Neural cell (in vitro differentiated cells): ENCODE measurements around the gene ANKRD29. TPM values are rescaled to one million over a fixed set of nuclear protein-coding genes. Genes with fewer than 3 reads are reported as not detected.

ENCODE experiments used
- H2AFZ ChIP-seq: fragments of 200-600, 300-800 bp; sonication (generic), shearing (Covaris generic); 2 replicates; pipeline ENCODE4 v1.6.0; 2014; ENCODE audit warnings: low read depth, mild to moderate bottlenecking, antibody characterized with exemption, low read length, moderate library complexity
- H3F3A ChIP-seq: fragments of 200-600 bp; shearing (Covaris generic); 2 replicates; pipeline ENCODE4 v1.6.1; 2016; ENCODE audit warnings: mild to moderate bottlenecking, moderate library complexity, mixed read lengths, antibody characterized with exemption, low read length; ENCODE audit not compliant: insufficient read depth, poor library complexity, severe bottlenecking
- H3K27ac ChIP-seq: fragments of 200-600, 300-800 bp; sonication (generic), shearing (Covaris generic); 2 replicates; pipeline ENCODE4 v1.5.1; 2014; ENCODE audit warnings: mild to moderate bottlenecking, low read length, moderate library complexity
- H3K27me3 ChIP-seq: fragments of 300-800, 200-600 bp; sonication (generic), shearing (Covaris generic); 2 replicates; pipeline ENCODE4 v1.6.0; 2014; ENCODE audit warnings: mild to moderate bottlenecking, low read depth, low read length, moderate library complexity; ENCODE audit not compliant: insufficient read depth
- H3K36me3 ChIP-seq: fragments of 300-800, 200-600 bp; sonication (generic), shearing (Covaris generic); 2 replicates; pipeline ENCODE4 v1.5.1; 2014; ENCODE audit warnings: mild to moderate bottlenecking, antibody characterized with exemption, low read length, moderate library complexity; ENCODE audit not compliant: insufficient read depth
- H3K4me2 ChIP-seq: fragments of 300-800, 200-600 bp; sonication (generic), shearing (Covaris generic); 2 replicates; pipeline ENCODE4 v1.6.0; 2014; ENCODE audit warnings: mild to moderate bottlenecking, low read length
- H3K4me3 ChIP-seq: fragments of 300-800, 200-600 bp; sonication (generic), shearing (Covaris generic); 2 replicates; pipeline ENCODE4 v1.5.1; 2014; ENCODE audit warnings: mild to moderate bottlenecking, low read length, moderate library complexity
- H3K79me2 ChIP-seq: fragments of 200-600 bp; shearing (Covaris generic); replicated peaks from 2 replicates; pipeline ENCODE4 v1.6.0; 2014; ENCODE audit warnings: mild to moderate bottlenecking, low read length, moderate library complexity; ENCODE audit not compliant: insufficient read depth
- H3K9ac ChIP-seq: fragments of 300-800, 200-600 bp; sonication (generic), shearing (Covaris generic); 2 replicates; pipeline ENCODE4 v1.6.1; 2016; ENCODE audit warnings: mild to moderate bottlenecking, low read length, mixed read lengths
- H3K9me2 ChIP-seq: fragments of 200-600 bp; shearing (Covaris generic); 2 replicates; pipeline ENCODE4 v1.6.1; 2016; ENCODE audit warnings: mild to moderate bottlenecking, low read length, mixed read lengths; ENCODE audit not compliant: insufficient read depth
- H3K9me3 ChIP-seq: fragments of 200-600, 300-800 bp; sonication (generic), shearing (Covaris generic); 2 replicates; pipeline ENCODE4 v1.6.1; 2016; ENCODE audit warnings: mild to moderate bottlenecking, mixed run types, low read length, moderate library complexity, mixed read lengths
- H4K20me1 ChIP-seq: fragments of 200-600 bp; shearing (Covaris generic); 2 replicates; pipeline ENCODE4 v1.6.1; 2016; ENCODE audit warnings: mild to moderate bottlenecking, mixed run types; ENCODE audit not compliant: insufficient read depth
- CTCF ChIP-seq: fragments of 450-650 bp; IDR thresholded peaks from 2 replicates; pipeline ENCODE4 v1.5.1; 2014; ENCODE audit warnings: antibody characterized with exemption, mild to moderate bottlenecking, moderate library complexity; ENCODE audit not compliant: poor library complexity, severe bottlenecking
- EP300 ChIP-seq: fragments of 450-650 bp; conservative IDR thresholded peaks from 2 replicates; pipeline ENCODE4 v1.6.1; 2014; ENCODE audit warnings: antibody characterized with exemption, mild to moderate bottlenecking, moderate library complexity; ENCODE audit not compliant: poor library complexity, severe bottlenecking
- EZH2 ChIP-seq: fragments of 200-600, 300-800 bp; shearing (Covaris generic), sonication (generic); IDR thresholded peaks from 2 replicates; pipeline ENCODE4 v1.6.1; 2014; ENCODE audit warnings: antibody characterized with exemption, low read length, borderline replicate concordance, mild to moderate bottlenecking; ENCODE audit not compliant: insufficient read depth, poor library complexity, severe bottlenecking
- MXI1 ChIP-seq: fragments of 450-650 bp; conservative IDR thresholded peaks from 2 replicates; pipeline ENCODE4 v1.6.1; 2014; ENCODE audit warnings: antibody characterized with exemption, mild to moderate bottlenecking; ENCODE audit not compliant: poor library complexity, severe bottlenecking
- POLR2AphosphoS5 ChIP-seq: IDR thresholded peaks from 2 replicates; pipeline ENCODE4 v1.6.1; 2012
- RAD21 ChIP-seq: fragments of 450-650 bp; conservative IDR thresholded peaks from 2 replicates; pipeline ENCODE4 v1.6.1; 2014; ENCODE audit warnings: antibody characterized with exemption, mild to moderate bottlenecking, moderate library complexity
- REST ChIP-seq: IDR thresholded peaks from 2 replicates; pipeline ENCODE4 v1.6.1; 2012; ENCODE audit warnings: borderline replicate concordance
- SMC3 ChIP-seq: fragments of 450-650 bp; conservative IDR thresholded peaks from 2 replicates; pipeline ENCODE4 v1.6.1; 2014; ENCODE audit warnings: antibody characterized with exemption, mild to moderate bottlenecking, moderate library complexity; ENCODE audit not compliant: poor library complexity
- TAF1 ChIP-seq: IDR thresholded peaks from 2 replicates; pipeline ENCODE4 v1.6.1; 2012; ENCODE audit warnings: low read depth
- polyA plus RNA-seq: library from polyadenylated mRNA; depleted of rRNA; stranded (reverse); fragments of >200 nt; gene quantifications from 2 replicates; pipeline ENCODE4 v1.2.3, GENCODE V29; 2014

ANKRD29 gene
- polyA plus RNA-seq, 1 donor from 2014 or later, result 4.9 TPM

- Histone ChIP-seq H3K27ac (no peak overlapping the region), H3F3A (no peaks in the 10 kb centered on the region), H3K9me2 (no peaks in the 10 kb centered on the region), H3K79me2 (no peaks in the 10 kb centered on the region), H3K36me3 (no peaks in the 10 kb centered on the region), H4K20me1 (no peaks in the 10 kb centered on the region), H3K9me3 (no peaks in the 10 kb centered on the region), H3K4me3 (no peak overlapping the region), H3K9ac (no peak overlapping the region), H2AFZ (no peak overlapping the region), H3K4me2 (no peak overlapping the region), H3K27me3 (no peaks in the 10 kb centered on the region)
- TF ChIP-seq EZH2 (no peak), TAF1 (no peak), POLR2AphosphoS5 (no peak), SMC3 (no peak), CTCF (no peak), EP300 (no peak), RAD21 (no peak), MXI1 (no peak), REST (no peak)
These were observed 69.0 kb downstream of the ANKRD29 start for GRCh38 chr18:23593720-23594119.

DNA sequence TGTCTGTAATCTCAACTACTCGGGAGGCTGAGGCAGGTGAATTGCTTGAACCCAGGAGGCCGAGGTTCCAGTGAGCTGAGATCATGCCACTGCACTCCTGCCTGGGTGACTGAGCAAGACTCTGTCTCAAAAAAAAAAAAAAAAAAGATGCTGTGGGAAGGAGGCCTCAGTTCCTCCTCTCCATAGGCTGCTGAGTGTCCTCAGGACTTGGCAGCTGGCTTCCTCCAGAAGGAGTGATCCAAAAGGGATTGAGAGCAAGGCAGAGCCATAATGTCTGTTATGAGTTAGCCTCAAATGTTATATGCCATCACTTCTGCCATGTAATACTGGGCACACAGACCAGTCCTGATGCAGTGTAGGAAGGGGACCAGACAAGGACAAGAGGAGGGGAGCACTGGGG lies 69.8 kb downstream of the ANKRD29 start:
- Histone ChIP-seq H4K20me1 (no peaks in the 10 kb centered on the region), H3K4me3 (no peak overlapping the region), H3K9me2 (no peaks in the 10 kb centered on the region), H3K36me3 (no peaks in the 10 kb centered on the region), H3K79me2 (no peaks in the 10 kb centered on the region), H3K27me3 (no peaks in the 10 kb centered on the region), H3K9ac (no peak overlapping the region), H3F3A (no peaks in the 10 kb centered on the region), H3K27ac (no peak overlapping the region), H3K4me2 (no peak overlapping the region), H2AFZ (no peak overlapping the region), H3K9me3 (no peaks in the 10 kb centered on the region)
- no peak for TF ChIP-seq REST
- no peak for TF ChIP-seq EZH2
- TF ChIP-seq SMC3, result no peak
- no peak for TF ChIP-seq EP300
